GM12878 (cell line): Measurements from ENCODE around the gene CENPC.

Experiments used
- CBFB ChIP-seq: IDR thresholded peaks from 2 replicates; pipeline ENCODE4 v1.6.1; 2016; ENCODE audit warnings: antibody characterized with exemption, low read depth
- HCFC1 ChIP-seq: fragments of 150-350 bp; IDR thresholded peaks from 2 replicates; pipeline ENCODE4 v1.6.1; 2014; ENCODE audit warnings: low read length
- KAT2A ChIP-seq: conservative IDR thresholded peaks from 2 replicates; pipeline ENCODE4 v1.6.1; 2011; ENCODE audit warnings: low read depth, low read length; ENCODE audit not compliant: control insufficient read depth
- NRF1 ChIP-seq: conservative IDR thresholded peaks from 2 replicates; pipeline ENCODE4 v1.6.1; 2011; ENCODE audit warnings: mild to moderate bottlenecking, low read depth, low read length, improper control_type of control experiment
- ZZZ3 ChIP-seq: IDR thresholded peaks from 2 replicates; pipeline ENCODE4 v1.6.1; 2011; ENCODE audit warnings: low read depth; ENCODE audit not compliant: control insufficient read depth, insufficient read length
- TF ChIP-seq, protein P1 (sequence below): IDR thresholded peaks from 2 replicates; pipeline ENCODE4 v1.6.1; 2012; ENCODE audit warnings: low read depth, low read length, improper control_type of control experiment
- TF ChIP-seq, protein P2 (sequence below), 3 experiments: IDR thresholded peaks in 2 of 3; conservative IDR thresholded peaks in 1 of 3; 2 replicates each; pipeline ENCODE4 v1.5.1; 2011; ENCODE audit warnings: low read depth in 3 of 3, low read length in 3 of 3, mild to moderate bottlenecking in 3 of 3, control low read depth in 2 of 3, moderate library complexity in 2 of 3, inconsistent platforms in 1 of 3, mixed read lengths in 1 of 3; ENCODE audit not compliant: control insufficient read depth in 2 of 3, insufficient read depth in 1 of 3; ENCODE audit errors: extremely low read depth in 1 of 3

DNA sequence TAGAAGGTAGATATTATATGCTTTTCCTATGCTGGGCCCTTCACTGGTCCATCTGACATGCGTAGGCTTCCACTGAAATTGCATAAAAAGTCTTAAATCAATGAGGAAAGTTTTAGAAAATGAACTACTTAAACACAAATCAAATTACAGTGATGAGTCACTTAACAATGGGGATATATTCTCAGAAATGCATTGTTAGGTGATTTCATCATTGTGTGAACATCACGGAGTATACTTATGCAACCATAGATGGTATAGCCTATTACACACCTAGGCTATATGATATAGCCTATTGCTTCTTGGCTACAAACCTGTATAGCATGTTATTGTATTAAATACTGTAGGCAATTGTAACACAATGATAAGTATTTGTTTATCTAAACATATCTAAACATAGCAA is 23.5 kb upstream of the CENPC start:
- TF ChIP-seq NRF1: no peak
- TF ChIP-seq, protein P1, sequence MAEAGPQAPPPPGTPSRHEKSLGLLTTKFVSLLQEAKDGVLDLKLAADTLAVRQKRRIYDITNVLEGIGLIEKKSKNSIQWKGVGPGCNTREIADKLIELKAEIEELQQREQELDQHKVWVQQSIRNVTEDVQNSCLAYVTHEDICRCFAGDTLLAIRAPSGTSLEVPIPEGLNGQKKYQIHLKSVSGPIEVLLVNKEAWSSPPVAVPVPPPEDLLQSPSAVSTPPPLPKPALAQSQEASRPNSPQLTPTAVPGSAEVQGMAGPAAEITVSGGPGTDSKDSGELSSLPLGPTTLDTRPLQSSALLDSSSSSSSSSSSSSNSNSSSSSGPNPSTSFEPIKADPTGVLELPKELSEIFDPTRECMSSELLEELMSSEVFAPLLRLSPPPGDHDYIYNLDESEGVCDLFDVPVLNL: no peak
- no peak for TF ChIP-seq HCFC1
- TF ChIP-seq KAT2A: no peak
- TF ChIP-seq, protein P2, sequence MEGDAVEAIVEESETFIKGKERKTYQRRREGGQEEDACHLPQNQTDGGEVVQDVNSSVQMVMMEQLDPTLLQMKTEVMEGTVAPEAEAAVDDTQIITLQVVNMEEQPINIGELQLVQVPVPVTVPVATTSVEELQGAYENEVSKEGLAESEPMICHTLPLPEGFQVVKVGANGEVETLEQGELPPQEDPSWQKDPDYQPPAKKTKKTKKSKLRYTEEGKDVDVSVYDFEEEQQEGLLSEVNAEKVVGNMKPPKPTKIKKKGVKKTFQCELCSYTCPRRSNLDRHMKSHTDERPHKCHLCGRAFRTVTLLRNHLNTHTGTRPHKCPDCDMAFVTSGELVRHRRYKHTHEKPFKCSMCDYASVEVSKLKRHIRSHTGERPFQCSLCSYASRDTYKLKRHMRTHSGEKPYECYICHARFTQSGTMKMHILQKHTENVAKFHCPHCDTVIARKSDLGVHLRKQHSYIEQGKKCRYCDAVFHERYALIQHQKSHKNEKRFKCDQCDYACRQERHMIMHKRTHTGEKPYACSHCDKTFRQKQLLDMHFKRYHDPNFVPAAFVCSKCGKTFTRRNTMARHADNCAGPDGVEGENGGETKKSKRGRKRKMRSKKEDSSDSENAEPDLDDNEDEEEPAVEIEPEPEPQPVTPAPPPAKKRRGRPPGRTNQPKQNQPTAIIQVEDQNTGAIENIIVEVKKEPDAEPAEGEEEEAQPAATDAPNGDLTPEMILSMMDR (IDR thresholded peaks at IDR 0.05 in 2 of 3, conservative IDR thresholded peaks at IDR 0.05 in 1 of 3; ENCODE audit: control insufficient read depth in 2 of 3, extremely low read depth in 1 of 3, insufficient read depth in 1 of 3, low read depth in 3 of 3, low read length in 3 of 3): no peak
- TF ChIP-seq ZZZ3: no peak
- TF ChIP-seq CBFB: no peak
